Stimulated activated effector memory CD8-positive, alpha-beta T cell treated with anti-CD3 and anti-CD28 coated beads, Interleukin-12 subunit alpha, Interleukin-12 subunit beta, amount 100 ng/mL, for 72 hours (primary cell): Measurements from ENCODE around the gene ZDHHC13.

Source experiments
- ATAC-seq: fragments of 150-1000 bp; cut with Tn5 transposase; 2 replicates; pipeline ENCODE4 v1.10.0; 2021
- DNase-seq, 2 donors: peaks; one replicate each; pipeline ENCODE4 v3.0.0; 2021 to 2022; ENCODE audit warnings: low spot score in 2 of 2
- H3K27ac Mint-ChIP-seq: one replicate; pipeline ENCODE4 v1.8.0; 2022; ENCODE audit warnings: mild to moderate bottlenecking, mixed read lengths
- H3K36me3 Mint-ChIP-seq: one replicate; pipeline ENCODE4 v1.8.0; 2022; ENCODE audit warnings: mild to moderate bottlenecking, mixed read lengths
- H3K4me1 Mint-ChIP-seq: one replicate; pipeline ENCODE4 v1.8.0; 2022; ENCODE audit warnings: mixed read lengths
- H3K4me3 Mint-ChIP-seq: one replicate; pipeline ENCODE4 v1.8.0; 2022; ENCODE audit warnings: mild to moderate bottlenecking, mixed read lengths
- H3K9me3 Mint-ChIP-seq: one replicate; pipeline ENCODE4 v1.8.0; 2022; ENCODE audit warnings: mixed read lengths

Gene ZDHHC13

DNA sequence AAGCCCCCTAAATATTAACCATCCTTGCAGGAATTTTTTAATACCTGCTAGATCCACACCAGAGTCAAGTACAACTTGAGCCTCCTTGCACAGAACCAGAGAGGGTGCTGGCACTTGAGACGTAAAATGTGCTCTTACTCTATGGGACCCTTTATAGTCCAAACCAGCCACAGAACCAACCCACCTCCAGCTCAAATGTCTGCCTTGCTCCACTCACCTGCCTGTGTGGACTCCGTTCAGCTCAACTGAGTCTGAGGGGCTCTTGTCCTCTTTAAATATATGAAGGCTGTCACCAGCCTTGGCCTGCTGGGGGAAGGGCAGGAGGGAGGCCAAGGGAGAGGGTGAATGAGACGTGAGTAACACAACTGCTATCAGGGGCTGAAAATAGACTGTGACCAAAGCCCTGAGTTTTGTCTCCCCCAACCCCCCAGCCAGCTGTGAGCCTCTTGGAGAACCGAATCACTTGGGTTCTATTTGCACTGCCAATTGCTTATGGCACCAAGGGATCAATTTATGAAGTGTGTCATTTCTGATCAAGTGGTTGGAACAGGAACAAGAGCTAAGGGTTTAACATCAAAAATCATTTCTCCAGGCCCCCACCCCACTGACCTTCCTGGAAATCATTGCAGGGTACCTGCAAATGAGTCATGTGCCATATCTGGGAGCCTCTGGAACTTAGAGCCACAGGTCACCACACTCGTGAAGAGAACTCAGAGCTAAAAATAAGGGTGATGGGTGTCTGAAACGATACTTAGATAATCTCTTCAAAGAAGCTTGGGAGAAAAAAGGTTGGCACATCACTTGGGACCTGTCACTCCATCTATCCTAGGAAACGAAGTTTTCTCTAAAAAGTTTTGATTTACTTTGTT is 85.0 kb downstream of the ZDHHC13 start, which contains the start of gene CSRP3:
CSRP3 (minus strand) TSS at position 247 of the 869 bp plus-strand sequence. CDS start 9,535 bp downstream, outside the sequence.
- no peaks in the 10 kb centered on the region for H3K9me3 Mint-ChIP-seq
- no peak within 1 kb of the TSS for H3K27ac Mint-ChIP-seq
- no peak within 1 kb of the TSS for H3K4me3 Mint-ChIP-seq

DNA sequence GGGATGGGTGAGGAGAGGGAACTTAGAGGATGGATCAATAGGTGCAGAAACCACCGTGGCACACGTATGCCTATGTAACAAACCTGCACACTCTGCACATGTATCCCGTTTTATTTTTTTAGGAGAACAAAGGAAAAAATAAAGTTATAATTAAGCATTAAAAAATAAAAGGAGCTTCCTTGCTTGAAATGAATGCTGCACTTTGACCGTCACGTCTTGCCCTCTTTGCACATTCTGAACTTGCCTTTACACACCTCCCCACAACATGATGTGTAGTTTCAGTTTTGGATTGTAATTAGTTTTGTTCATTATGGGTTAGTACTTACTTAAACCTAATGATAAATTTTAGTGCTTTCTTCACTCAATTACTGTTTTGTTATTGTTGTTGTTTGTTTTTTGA is 87.9 kb downstream of the ZDHHC13 start:
- H3K9me3 Mint-ChIP-seq: no peaks in the 10 kb centered on the region
- ATAC-seq: no peak

More for the DNA sequence above, 85.0 kb downstream of the ZDHHC13 start, which contains the start of gene CSRP3:
- Mint-ChIP-seq H3K4me1 (no peaks in the 10 kb centered on the region), H3K36me3 (no peaks in the 10 kb centered on the region)
- ATAC-seq: no peak
- DNase-seq: no peak

GRCh38 chr11:19208181-19208580 is 91.2 kb downstream of the ZDHHC13 start:
- Mint-ChIP-seq H3K27ac (no peak overlapping the region), H3K9me3 (no peaks in the 10 kb centered on the region), H3K4me1 (no peaks in the 10 kb centered on the region), H3K4me3 (no peak overlapping the region), H3K36me3 (no peaks in the 10 kb centered on the region)
- no peak for ATAC-seq
- DNase-seq: no peak

More for the DNA sequence above, 87.9 kb downstream of the ZDHHC13 start:
- Mint-ChIP-seq H3K4me3 (no peak overlapping the region), H3K27ac (no peak overlapping the region), H3K4me1 (no peaks in the 10 kb centered on the region), H3K36me3 (no peaks in the 10 kb centered on the region)
- no peak for DNase-seq

GRCh38 chr11:19208959-19209546 is 92.1 kb downstream of the ZDHHC13 start:
- no peak for DNase-seq
- H3K4me3 Mint-ChIP-seq: no peak overlapping the region
- no peak overlapping the region for H3K27ac Mint-ChIP-seq
- no peaks in the 10 kb centered on the region for H3K36me3 Mint-ChIP-seq
- no peaks in the 10 kb centered on the region for H3K4me1 Mint-ChIP-seq
- H3K9me3 Mint-ChIP-seq: no peaks in the 10 kb centered on the region
- no peak for ATAC-seq

GRCh38 chr11:19209617-19210370 is 92.8 kb downstream of the ZDHHC13 start:
- Mint-ChIP-seq H3K4me1 (no peaks in the 10 kb centered on the region), H3K36me3 (no peaks in the 10 kb centered on the region), H3K4me3 (no peak overlapping the region), H3K27ac (no peak overlapping the region), H3K9me3 (no peaks in the 10 kb centered on the region)
- DNase-seq (no peak), ATAC-seq (no peak)

DNA sequence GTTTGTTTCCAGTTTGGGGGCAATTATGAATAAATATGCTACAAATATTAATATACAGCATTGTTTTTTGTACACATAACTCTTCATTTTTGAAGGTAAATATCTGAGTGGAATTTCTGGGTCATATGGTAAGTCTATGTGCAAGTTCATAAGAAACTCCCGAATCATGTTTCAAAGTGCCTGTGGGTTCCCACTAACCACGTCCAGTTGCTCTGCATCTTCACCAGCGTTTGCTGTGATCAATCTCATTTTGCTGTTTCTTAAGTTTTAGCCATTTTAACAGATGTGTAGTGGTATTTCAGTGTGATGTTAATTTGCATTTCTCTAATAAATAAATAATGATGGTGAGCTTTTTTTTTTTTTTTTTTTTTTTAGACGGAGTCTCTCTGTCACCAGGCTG is 99.1 kb downstream of the ZDHHC13 start:
- H3K4me3 Mint-ChIP-seq: no peak overlapping the region
- H3K4me1 Mint-ChIP-seq: no peaks in the 10 kb centered on the region
- H3K27ac Mint-ChIP-seq: no peak overlapping the region
- H3K9me3 Mint-ChIP-seq: no peaks in the 10 kb centered on the region
- no peaks in the 10 kb centered on the region for H3K36me3 Mint-ChIP-seq
- ATAC-seq (no peak), DNase-seq (no peak)

DNA sequence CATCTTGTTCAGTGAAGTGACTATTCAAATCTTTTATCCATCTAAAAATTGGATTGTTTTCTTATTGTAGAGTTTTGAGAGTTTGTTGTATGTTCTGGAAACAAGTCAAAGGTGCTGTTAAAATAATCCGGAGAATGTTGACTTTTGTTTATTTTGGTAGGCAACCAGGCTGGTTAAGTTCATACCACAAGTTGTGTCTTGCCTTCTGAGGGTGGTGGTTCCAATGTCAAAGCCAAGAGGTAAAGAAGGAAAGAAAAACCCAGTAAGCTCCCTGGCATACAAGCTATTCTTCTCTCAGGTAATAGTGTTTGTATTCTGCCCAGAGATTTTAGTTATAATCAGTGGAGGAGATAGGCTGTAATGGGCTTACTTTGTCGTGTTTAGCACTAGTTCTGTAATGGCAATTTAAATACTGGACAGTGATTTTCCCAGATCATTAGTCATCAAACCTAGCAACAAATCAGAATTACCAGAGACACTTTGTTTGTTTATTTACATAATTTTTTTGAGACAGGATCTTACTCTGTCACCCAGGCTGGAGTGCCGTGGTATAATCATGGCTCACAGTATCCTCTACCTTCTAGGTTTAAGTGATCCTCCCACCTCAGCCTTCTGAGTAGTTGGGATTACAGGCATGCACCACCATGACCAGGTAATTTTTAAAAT is 99.9 kb downstream of the ZDHHC13 start:
- H3K4me3 Mint-ChIP-seq: no peak overlapping the region
- DNase-seq (no peak), ATAC-seq (no peak)

DNA sequence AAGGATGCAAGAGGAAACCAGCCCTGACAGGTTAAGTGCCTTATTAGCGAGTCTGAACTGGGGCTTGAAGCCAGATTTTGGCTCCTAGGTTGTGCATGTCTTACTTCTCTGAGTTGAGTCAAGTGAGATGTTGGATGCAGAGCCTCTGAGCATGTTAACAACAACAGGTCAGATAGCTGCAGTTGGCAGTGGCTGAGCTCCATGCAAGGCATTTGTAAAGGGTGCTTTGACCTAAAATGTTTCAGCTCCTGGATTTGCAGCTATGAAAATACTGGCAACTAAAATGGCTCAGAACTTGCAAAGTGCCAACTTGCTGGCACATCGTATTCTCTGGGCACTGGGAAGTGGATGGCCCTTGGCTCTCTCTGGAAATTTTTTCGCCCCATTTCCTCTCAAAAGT is 101.2 kb downstream of the ZDHHC13 start:
- no peak overlapping the region for H3K27ac Mint-ChIP-seq
- no peaks in the 10 kb centered on the region for H3K9me3 Mint-ChIP-seq
- ATAC-seq (no peak), DNase-seq (no peak)
- no peak overlapping the region for H3K4me3 Mint-ChIP-seq
- H3K36me3 Mint-ChIP-seq: no peaks in the 10 kb centered on the region
- H3K4me1 Mint-ChIP-seq: no peaks in the 10 kb centered on the region

More for the DNA sequence above, 99.9 kb downstream of the ZDHHC13 start:
- Mint-ChIP-seq H3K36me3 (no peaks in the 10 kb centered on the region), H3K27ac (no peak overlapping the region), H3K4me1 (no peaks in the 10 kb centered on the region), H3K9me3 (no peaks in the 10 kb centered on the region)

DNA sequence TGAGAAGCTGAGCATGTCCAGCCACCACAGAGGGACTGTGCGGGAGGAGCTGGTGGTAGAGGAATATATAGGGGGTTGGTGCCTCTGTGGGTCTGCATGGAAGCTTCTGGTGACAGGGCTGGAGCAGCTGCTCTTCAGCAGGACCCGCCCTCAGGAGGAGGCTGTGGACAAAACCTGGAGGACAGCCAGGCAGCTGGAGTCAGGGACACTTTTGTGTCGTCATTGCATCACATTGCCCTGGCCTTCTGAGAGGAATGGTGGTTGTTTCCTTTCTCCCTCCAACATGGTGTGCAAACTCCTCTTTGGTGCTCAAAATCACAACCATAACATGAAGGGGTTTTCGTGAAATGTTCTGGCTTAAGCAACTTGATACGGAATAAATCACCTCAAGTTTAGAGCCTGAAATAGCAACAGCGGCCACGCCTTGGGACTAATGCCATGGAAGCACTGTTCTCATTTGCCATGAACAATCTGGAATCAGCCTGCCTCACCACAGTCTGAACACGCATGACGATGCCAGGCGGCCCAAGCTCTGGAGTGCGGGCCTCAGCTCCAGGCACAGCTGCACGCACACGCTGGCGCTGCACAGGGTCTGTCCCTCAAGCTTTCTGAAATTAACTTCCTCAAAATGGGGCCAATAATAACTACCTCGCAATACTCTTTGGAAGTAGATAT is 102.0 kb downstream of the ZDHHC13 start:
- ATAC-seq (no peak), DNase-seq (no peak)
- H3K4me1 Mint-ChIP-seq: no peaks in the 10 kb centered on the region
- H3K9me3 Mint-ChIP-seq: no peaks in the 10 kb centered on the region
- H3K36me3 Mint-ChIP-seq: no peaks in the 10 kb centered on the region
- H3K27ac Mint-ChIP-seq: no peak overlapping the region
- H3K4me3 Mint-ChIP-seq: no peak overlapping the region

DNA sequence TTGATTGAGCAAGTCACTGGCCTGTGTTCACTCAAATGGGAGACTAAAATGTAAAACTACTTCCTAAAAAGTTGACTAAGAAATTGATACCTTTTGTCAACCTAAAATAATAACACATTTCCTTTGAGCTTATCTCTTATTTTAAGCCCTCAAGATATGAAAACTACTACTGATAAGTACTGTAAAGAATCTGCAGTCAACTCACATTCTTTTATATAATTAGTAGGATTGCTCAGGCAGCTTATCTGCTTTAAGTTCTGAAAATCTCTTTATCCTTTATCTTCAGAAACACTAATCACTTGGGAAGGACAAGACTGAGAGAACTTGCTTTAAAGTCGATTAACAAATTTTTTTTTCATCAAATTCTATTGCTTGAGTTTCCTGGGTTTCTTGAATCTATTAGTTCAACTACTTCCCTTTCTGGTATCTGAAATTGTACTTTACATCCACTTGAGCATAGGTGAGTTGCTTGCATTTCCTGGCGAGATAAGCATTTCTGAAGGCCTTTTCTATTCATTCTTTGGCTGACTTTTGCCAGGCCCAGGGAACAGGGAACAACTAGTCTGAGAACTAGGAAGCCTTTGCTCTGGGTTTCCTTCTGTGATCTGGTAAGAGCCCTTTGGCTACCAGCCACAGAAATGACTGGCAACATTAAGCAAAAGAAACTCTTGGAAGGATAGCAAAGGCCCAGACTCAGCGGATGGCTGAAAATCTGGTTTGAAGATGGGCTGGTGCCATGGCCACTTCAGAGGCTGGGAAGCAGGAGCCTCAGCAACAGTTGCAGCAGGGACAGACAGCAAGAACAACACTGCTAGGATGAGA is 104.1 kb downstream of the ZDHHC13 start:
- Mint-ChIP-seq H3K36me3 (no peaks in the 10 kb centered on the region), H3K27ac (no peak overlapping the region), H3K4me3 (no peak overlapping the region), H3K4me1 (no peaks in the 10 kb centered on the region), H3K9me3 (no peaks in the 10 kb centered on the region)
- no peak for ATAC-seq
- no peak for DNase-seq

DNA sequence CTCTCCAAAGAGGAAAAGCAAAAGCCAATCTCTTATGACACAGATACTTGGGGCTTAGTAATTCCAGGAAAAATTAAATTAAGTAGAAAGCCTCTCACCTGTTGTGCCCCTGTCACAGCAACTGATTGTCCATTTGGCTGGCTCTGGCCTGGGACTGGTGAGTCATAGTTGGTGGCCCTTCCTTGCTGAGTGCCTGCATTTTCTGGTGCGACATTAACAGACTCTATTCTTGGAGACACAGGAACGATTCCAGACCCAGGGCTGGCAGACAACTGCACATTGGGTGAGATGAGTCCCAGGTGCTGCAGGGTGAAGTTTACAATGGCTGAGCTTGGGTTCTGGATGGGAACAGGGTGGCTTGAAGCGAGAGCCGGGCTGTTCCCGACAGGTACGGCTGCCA is 108.2 kb downstream of the ZDHHC13 start:
- H3K4me3 Mint-ChIP-seq: no peak overlapping the region
- H3K9me3 Mint-ChIP-seq: no peaks in the 10 kb centered on the region
- no peak for DNase-seq
- no peak overlapping the region for H3K27ac Mint-ChIP-seq
- no peak for ATAC-seq
- H3K4me1 Mint-ChIP-seq: peaks cover 8% of the 10 kb centered on the region
- no peaks in the 10 kb centered on the region for H3K36me3 Mint-ChIP-seq

GRCh38 chr11:19225581-19225980 is 108.6 kb downstream of the ZDHHC13 start:
- H3K4me3 Mint-ChIP-seq: no peak overlapping the region
- no peak for ATAC-seq
- DNase-seq: no peak
- H3K9me3 Mint-ChIP-seq: no peaks in the 10 kb centered on the region
- peaks cover 9% of the 10 kb centered on the region for H3K4me1 Mint-ChIP-seq
- H3K36me3 Mint-ChIP-seq: no peaks in the 10 kb centered on the region
- no peak overlapping the region for H3K27ac Mint-ChIP-seq
